Natural killer cell (primary cell): Measurements from ENCODE around the gene FBXW4. TPM values are rescaled to one million over a fixed set of nuclear protein-coding genes. Genes with fewer than 3 reads are reported as not detected.

ENCODE experiments used
- ATAC-seq, 3 donors: fragments of 150-1000 bp in 2 of 3; fragments of 200-7000 bp in 1 of 3; cut with Tn5 transposase; 1 replicate in 1 of 3; 2 replicates in 2 of 3; pipeline ENCODE4 v1.10.0; 2021; ENCODE audit warnings: mild to moderate bottlenecking in 2 of 3, moderate library complexity in 2 of 3
- DNase-seq, 2 donors: peaks; one replicate each; pipeline versions ENCODE4 v3.0.0 to v3.0.0-alpha.2; 2013 to 2021; ENCODE audit warnings: mixed read lengths in 1 of 2
- H3K27ac ChIP-seq: one replicate; pipeline ENCODE4 v1.5.1; 2013; ENCODE audit warnings: mild to moderate bottlenecking, low read length
- H3K27me3 ChIP-seq: one replicate; pipeline ENCODE4 v1.6.1; 2013; ENCODE audit warnings: low read length; ENCODE audit not compliant: control insufficient read depth, insufficient read depth
- H3K36me3 ChIP-seq: one replicate; pipeline ENCODE4 v1.6.1; 2013; ENCODE audit warnings: low read length; ENCODE audit not compliant: control insufficient read depth, insufficient read depth
- H3K4me1 ChIP-seq: one replicate; pipeline ENCODE4 v1.6.1; 2013; ENCODE audit warnings: low read length; ENCODE audit not compliant: control insufficient read depth, insufficient read depth
- H3K4me3 ChIP-seq: one replicate; pipeline ENCODE4 v1.5.1; 2013; ENCODE audit warnings: low read length
- H3K9me3 ChIP-seq: one replicate; pipeline ENCODE4 v1.6.1; 2013; ENCODE audit warnings: low read length; ENCODE audit not compliant: control insufficient read depth, insufficient read depth
- H3K27ac Mint-ChIP-seq, 2 donors: one replicate each; pipeline ENCODE4 v1.8.0; 2022; ENCODE audit warnings: mild to moderate bottlenecking in 2 of 2, mixed read lengths in 2 of 2, moderate library complexity in 1 of 2
- H3K27me3 Mint-ChIP-seq, 2 donors: one replicate each; pipeline ENCODE4 v1.8.0; 2022; ENCODE audit warnings: low read depth in 2 of 2, mixed read lengths in 2 of 2
- H3K36me3 Mint-ChIP-seq: one replicate; pipeline ENCODE4 v1.8.0; 2022; ENCODE audit warnings: mixed read lengths
- H3K4me1 Mint-ChIP-seq, 2 donors: one replicate each; pipeline ENCODE4 v1.8.0; 2022; ENCODE audit warnings: mixed read lengths in 2 of 2
- H3K4me3 Mint-ChIP-seq: one replicate; pipeline ENCODE4 v1.8.0; 2022; ENCODE audit warnings: mild to moderate bottlenecking, moderate library complexity, mixed read lengths
- H3K9me3 Mint-ChIP-seq, 2 donors: one replicate each; pipeline ENCODE4 v1.8.0; 2022; ENCODE audit warnings: mixed read lengths in 2 of 2
- WGBS: methylation state at CpG from one replicate; pipeline ENCODE4 v1.1.7; 2013; ENCODE audit warnings: missing lambda C conversion rate; ENCODE audit not compliant: insufficient coverage; 5-methylcytosine and 5-hydroxymethylcytosine counted together
- intact Hi-C: fragments of 100-400 bp; cut with micrococcal nuclease; formaldehyde crosslinking; loops from one replicate; pipeline ENCODE4 v1.14.2; 2022
- total RNA-seq, 4 donors: library from RNA; stranded (reverse); fragments of 120-200 nt in 1 of 4; gene quantifications; one replicate each; pipeline versions ENCODE4 v1.2.3 to v1.2.4, GENCODE V29; 2013 to 2022
- TF ChIP-seq, protein P1 (sequence below): fragments of 200-600 bp; IDR thresholded peaks from one replicate; pipeline ENCODE4 v1.8.0; 2022; ENCODE audit warnings: antibody characterized with exemption

FBXW4 gene
- total RNA-seq, 3 donors from 2014 or later (not counting 1 experiment from before 2014, with no cell fraction given), result 85.9 to 106 (median 91.9) TPM

DNA sequence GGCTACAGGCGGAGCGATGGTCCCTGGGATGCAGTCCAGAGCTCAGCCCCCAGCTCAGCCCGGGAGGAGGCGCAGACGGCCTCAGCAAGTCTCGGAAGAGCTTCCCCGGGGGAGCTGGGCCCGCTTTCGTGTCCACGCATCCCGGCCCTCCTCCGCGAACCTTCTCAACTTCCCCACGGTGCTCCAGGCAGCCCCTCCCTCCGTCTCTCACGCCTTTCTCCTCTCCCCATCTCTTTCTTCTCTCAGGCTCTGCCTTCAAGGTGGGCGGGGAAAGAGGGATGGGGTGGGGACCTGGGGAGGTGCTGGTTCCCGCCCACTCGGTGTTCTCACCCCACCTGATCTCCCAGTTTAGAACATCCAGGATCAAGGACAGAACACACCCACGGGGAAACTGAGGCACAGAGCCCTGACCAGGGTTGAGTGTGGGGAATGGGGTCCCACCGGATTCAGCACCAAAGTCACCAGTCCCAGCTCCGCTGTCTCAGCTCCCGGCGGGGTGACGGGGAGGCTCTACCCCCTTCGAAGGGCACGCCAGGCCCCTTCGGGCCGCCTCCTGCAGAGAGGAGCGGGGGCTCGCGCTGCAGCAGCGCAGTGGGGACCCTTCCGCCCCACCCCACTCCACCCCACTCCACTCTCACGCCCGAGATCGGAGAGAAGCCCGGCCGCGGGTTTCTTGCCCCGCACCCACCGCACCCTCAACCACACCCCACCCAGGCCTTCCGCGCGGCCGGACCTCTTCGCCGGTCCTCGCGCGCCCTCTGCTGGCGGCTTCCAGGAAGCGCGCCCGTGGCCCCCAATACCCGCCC lies 125.1 kb downstream of the FBXW4 start:
- Histone ChIP-seq H3K4me1 (peaks cover 18% of the 10 kb centered on the region), H3K27ac (no peak overlapping the region), H3K9me3 (no peaks in the 10 kb centered on the region), H3K36me3 (no peaks in the 10 kb centered on the region), H3K27me3 (peaks cover 34% of the 10 kb centered on the region), H3K4me3 (peak overlapping the region; percentile 62)
- ATAC-seq (peak; percentile 90 to 98 (median 94)), DNase-seq (peak; percentile 86 to 88)
- no peak overlapping the region for H3K27ac Mint-ChIP-seq
- TF ChIP-seq, protein P1, sequence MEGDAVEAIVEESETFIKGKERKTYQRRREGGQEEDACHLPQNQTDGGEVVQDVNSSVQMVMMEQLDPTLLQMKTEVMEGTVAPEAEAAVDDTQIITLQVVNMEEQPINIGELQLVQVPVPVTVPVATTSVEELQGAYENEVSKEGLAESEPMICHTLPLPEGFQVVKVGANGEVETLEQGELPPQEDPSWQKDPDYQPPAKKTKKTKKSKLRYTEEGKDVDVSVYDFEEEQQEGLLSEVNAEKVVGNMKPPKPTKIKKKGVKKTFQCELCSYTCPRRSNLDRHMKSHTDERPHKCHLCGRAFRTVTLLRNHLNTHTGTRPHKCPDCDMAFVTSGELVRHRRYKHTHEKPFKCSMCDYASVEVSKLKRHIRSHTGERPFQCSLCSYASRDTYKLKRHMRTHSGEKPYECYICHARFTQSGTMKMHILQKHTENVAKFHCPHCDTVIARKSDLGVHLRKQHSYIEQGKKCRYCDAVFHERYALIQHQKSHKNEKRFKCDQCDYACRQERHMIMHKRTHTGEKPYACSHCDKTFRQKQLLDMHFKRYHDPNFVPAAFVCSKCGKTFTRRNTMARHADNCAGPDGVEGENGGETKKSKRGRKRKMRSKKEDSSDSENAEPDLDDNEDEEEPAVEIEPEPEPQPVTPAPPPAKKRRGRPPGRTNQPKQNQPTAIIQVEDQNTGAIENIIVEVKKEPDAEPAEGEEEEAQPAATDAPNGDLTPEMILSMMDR, result peak; percentile 85
- peaks cover 6 to 15% of the 10 kb centered on the region in 2 donors for H3K4me1 Mint-ChIP-seq
- peaks cover 36 to 40% of the 10 kb centered on the region in 2 donors for H3K27me3 Mint-ChIP-seq
- H3K36me3 Mint-ChIP-seq, result no peaks in the 10 kb centered on the region
- no peaks in the 10 kb centered on the region for H3K9me3 Mint-ChIP-seq
- 2% methylated on average over 51 of the region's 56 CpGs for WGBS
- intact Hi-C loops, result loop anchor here (1.0 kb wide), 4 partner anchors 34 to 409 kb away; no protein-coding TSS in a partner anchor
- H3K4me3 Mint-ChIP-seq, result peak overlapping the region; percentile 55

DNA sequence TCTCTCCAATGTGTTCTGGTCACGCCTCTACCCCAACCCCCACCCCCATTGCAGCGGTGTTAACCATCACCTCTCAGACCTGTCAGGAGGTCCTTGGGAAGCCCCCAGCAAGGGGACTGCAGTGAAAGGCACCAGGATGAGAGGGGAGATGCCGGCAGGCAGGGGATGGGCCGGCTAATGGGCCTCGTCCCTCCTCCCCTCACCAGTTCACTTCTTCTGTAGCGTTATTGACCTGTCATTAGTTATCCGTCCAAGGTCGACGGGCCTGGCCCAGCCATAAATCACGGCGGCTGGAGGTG lies 125.7 kb downstream of the FBXW4 start:
- Histone ChIP-seq H3K36me3 (no peaks in the 10 kb centered on the region), H3K4me1 (peaks cover 18% of the 10 kb centered on the region), H3K27me3 (peaks cover 35% of the 10 kb centered on the region), H3K27ac (no peak overlapping the region), H3K4me3 (no peak overlapping the region), H3K9me3 (no peaks in the 10 kb centered on the region)
- no peak overlapping the region for H3K27ac Mint-ChIP-seq
- ATAC-seq, result no peak
- intact Hi-C loops, result no loop called here
- peaks cover 6 to 15% of the 10 kb centered on the region in 2 donors for H3K4me1 Mint-ChIP-seq
- TF ChIP-seq, protein P1, result no peak
- no peaks in the 10 kb centered on the region for H3K9me3 Mint-ChIP-seq
- peak overlapping the region; percentile 55 for H3K4me3 Mint-ChIP-seq
- H3K27me3 Mint-ChIP-seq, result peaks cover 39 to 43% of the 10 kb centered on the region in 2 donors
- DNase-seq, result no peak
- no peaks in the 10 kb centered on the region for H3K36me3 Mint-ChIP-seq
- WGBS, result 15% methylated on average over 11 of the region's 11 CpGs

DNA sequence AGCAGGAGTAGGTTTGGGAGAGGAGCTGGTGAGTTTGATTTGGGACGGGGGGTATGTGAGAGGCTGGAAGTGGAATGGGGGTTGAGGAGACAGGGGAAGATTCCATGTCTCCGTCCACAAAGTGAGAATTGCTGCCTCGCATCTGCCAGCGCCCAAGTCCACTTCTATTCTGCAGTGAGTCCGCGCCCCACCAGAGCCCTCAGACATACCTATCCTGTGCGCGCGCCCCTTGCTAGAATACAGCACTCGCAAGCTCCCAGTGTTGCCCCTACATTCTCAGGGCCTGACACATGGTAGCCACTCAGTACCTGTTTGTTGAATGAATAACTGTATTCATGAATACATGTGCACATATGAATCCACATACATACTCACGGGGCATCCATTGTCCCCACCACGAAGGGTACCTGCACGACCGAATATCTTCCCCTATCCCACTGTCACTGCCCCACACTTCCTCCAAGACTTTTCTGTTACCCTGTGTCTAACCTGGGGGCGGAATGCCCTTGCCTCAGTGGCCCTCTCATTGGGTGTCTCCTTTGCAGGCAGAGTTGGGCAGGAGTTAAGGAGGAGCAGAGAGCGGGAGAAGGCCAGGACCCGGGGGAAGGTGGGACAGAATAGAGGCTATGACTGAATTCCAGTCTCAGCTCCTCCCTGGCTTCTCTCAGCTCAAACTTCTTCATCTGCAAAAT lies 126.8 kb downstream of the FBXW4 start:
- DNase-seq, result no peak
- no peaks in the 10 kb centered on the region for H3K9me3 ChIP-seq
- no peak overlapping the region for H3K4me3 ChIP-seq
- ATAC-seq, result no peak
- intact Hi-C loops, result no loop called here
- Mint-ChIP-seq H3K27ac (no peak overlapping the region), H3K4me1 (peaks cover 6 to 15% of the 10 kb centered on the region in 2 donors), H3K36me3 (no peaks in the 10 kb centered on the region), H3K4me3 (peak overlapping the region; percentile 14), H3K9me3 (no peaks in the 10 kb centered on the region), H3K27me3 (peaks cover 39 to 48% of the 10 kb centered on the region in 2 donors)
- peaks cover 18% of the 10 kb centered on the region for H3K4me1 ChIP-seq
- TF ChIP-seq, protein P1, result no peak
- H3K27ac ChIP-seq, result no peak overlapping the region
- 85% methylated on average over 17 of the region's 17 CpGs for WGBS
- peaks cover 35% of the 10 kb centered on the region for H3K27me3 ChIP-seq
- no peaks in the 10 kb centered on the region for H3K36me3 ChIP-seq
